HG03342 (cell line): ENCODE data around the gene MERTK.
A peak's percentile ranks its signal among the peaks of the same experiment; 100 is the strongest.
"Not testable (repeated sequence)": the region's sequence is repeated elsewhere in the genome, so short reads cannot be mapped to it uniquely, and the experiment has no call there.

Experiments
- ATAC-seq: cut with Tn5 transposase; IDR thresholded peaks from one replicate; pipeline ENCODE4 v1.9.1; 2021; ENCODE audit warnings: mild to moderate bottlenecking, moderate library complexity; ENCODE audit not compliant: unreplicated experiment

MERTK gene

GRCh38 chr2:112039556-112039955 is 141.1 kb downstream of the MERTK start:
- ATAC-seq: not testable (repeated sequence)

- not testable (repeated sequence) for ATAC-seq
Observed at GRCh38 chr2:112040066-112040465, 141.7 kb downstream of the MERTK start.

- ATAC-seq: not testable (repeated sequence)
Observed at GRCh38 chr2:112041460-112041859, 143.1 kb downstream of the MERTK start.

GRCh38 chr2:112045446-112046014 is 147.1 kb downstream of the MERTK start:
- no peak for ATAC-seq

GRCh38 chr2:112046231-112046630 is 147.8 kb downstream of the MERTK start:
- ATAC-seq: no peak

- ATAC-seq: no peak
Observed at GRCh38 chr2:112047537-112048235, 149.3 kb downstream of the MERTK start.

- ATAC-seq: no peak
Observed at GRCh38 chr2:112048236-112048592, 149.8 kb downstream of the MERTK start.

- no peak for ATAC-seq
Observed at GRCh38 chr2:112048887-112049286, 150.5 kb downstream of the MERTK start.

- ATAC-seq: no peak
Observed at GRCh38 chr2:112050316-112050715, 151.9 kb downstream of the MERTK start.

GRCh38 chr2:112053917-112054846 is 155.8 kb downstream of the MERTK start:
- ATAC-seq: peak; percentile 54

- ATAC-seq: peak; percentile 58
Observed at GRCh38 chr2:112054847-112055729, 156.7 kb downstream of the MERTK start, which contains the start of gene TMEM87B. Gene TMEM87B, plus strand, starts transcription at chr2:112055269. Its CDS starts 323 bp downstream, at chr2:112055592.

GRCh38 chr2:112055730-112056625 is 157.6 kb downstream of the MERTK start:
- no peak for ATAC-seq

GRCh38 chr2:112056626-112056987 is 158.2 kb downstream of the MERTK start:
- no peak for ATAC-seq

- no peak for ATAC-seq
Observed at GRCh38 chr2:112059671-112060070, 161.3 kb downstream of the MERTK start.

GRCh38 chr2:112061299-112061698 is 162.9 kb downstream of the MERTK start:
- ATAC-seq: no peak

- ATAC-seq: no peak
Observed at GRCh38 chr2:112061840-112062239, 163.4 kb downstream of the MERTK start.

GRCh38 chr2:112062894-112063293 is 164.5 kb downstream of the MERTK start:
- ATAC-seq: no peak

- ATAC-seq: no peak
Observed at GRCh38 chr2:112065486-112065885, 167.1 kb downstream of the MERTK start.

- no peak for ATAC-seq
Observed at GRCh38 chr2:112065966-112066365, 167.6 kb downstream of the MERTK start.

- ATAC-seq: not testable (repeated sequence)
Observed at GRCh38 chr2:112069794-112070193, 171.4 kb downstream of the MERTK start.
